GM21447 (cell line): Measurements from ENCODE around the gene SETX.

Experiments used
- ATAC-seq: cut with Tn5 transposase; IDR thresholded peaks from one replicate; pipeline ENCODE4 v1.9.1; 2021; ENCODE audit not compliant: unreplicated experiment

The SETX gene

GRCh38 chr9:132364068-132364467, 9.3 kb upstream of the SETX start:
- no peak for ATAC-seq

DNA sequence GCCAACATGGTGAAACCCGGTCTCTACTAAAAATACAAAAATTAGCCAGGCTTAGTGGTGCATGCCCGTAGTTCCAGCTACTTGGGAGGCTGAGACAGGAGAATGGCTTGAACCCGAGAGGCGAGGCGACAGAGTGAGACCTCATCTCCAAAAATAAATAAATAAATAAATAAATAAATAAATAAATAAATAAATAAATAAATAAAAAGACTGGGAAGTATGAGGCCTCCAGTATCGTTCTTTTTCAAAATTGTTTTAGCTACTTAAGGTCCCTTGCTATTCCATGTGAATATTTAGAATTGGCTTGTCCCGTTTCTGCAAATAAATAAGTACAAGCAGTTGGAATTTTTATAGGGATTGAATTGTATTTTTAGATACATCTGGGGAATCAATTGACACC, 3.0 kb upstream of the SETX start:
- ATAC-seq: no peak

- ATAC-seq: no peak
These were observed 1.6 kb upstream of the SETX start for GRCh38 chr9:132356324-132356924.

DNA sequence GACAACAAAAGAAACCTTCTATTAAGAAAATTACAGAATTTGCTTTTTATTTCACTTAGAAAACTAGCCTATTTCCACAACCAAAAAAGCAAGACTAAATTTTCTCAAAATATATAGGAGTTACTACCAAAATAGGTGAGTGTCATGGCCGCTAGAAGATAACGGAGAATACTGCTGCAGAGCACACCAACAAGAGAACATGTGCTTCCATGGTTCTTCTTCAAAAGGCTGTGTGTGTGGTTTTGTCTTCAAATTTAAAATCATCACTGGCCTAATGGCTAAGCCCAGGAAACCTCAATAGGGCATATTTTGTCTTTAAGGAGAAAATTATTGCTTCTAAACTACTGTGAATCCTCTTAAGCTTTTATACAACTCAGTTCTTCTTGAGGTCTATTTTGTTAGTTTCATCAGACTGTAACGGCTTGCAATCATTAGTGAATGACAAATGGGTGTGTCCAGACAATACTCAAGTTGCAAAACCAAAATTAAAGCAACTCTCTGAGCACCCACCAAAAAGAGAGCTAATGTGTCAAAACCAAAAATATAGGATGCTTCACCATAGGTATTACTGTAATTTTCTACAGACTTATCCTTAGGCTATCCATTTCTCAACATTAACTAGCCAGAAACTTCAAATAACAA, 3.3 kb downstream of the SETX start:
- ATAC-seq: no peak

GRCh38 chr9:132350861-132351315, 3.9 kb downstream of the SETX start:
- no peak for ATAC-seq

- ATAC-seq: no peak
These were observed 6.1 kb downstream of the SETX start for GRCh38 chr9:132348676-132349075.

DNA sequence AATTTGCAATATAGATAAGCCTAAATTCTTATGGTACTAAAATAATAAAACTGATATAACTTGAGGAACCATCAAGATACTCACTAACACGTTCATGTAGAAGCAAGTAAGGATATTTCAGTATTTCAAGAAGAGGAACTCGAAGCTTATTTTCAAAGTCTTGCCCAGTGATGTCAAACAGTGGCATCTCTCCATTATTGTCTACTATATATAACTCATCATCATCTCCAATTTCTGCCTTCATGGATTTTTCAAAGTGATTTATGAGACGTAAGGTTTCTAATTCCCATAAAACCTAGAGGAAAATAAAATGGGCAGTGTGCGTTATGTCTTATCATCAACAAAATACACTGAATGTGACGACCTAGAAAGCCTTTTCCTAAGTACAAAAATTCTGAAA, 8.6 kb downstream of the SETX start:
- no peak for ATAC-seq

DNA sequence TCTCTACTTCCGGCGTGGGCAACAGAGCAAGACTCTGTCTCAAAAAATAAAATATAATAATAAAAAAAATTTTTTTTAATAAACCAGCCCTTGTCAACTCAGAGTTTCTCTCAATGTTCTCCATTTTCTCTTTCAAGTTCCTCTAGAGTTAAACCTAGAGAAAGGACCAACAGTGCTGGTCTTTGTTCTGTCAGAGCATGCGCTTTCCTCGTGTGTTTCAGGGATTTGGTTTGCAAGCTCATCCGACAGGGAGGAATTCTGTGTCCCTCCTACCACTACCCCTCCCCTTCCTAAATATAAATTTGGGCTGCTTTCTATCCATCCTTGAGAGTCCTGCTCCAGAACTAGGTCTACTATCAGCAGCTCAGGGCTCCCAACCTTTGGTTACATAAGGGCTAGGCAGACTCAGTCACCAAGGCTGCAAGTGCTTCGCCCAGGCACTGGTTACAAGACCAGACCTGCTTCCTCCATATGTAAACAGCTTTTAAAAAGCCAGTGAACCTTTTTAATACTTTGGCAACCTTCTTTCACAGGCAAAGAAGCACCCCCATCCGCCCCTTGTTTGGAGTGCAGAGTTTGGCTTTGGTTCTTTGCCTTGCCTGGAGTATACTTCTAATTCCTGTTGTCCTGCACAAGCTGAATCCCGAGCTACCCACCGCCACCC, 13.5 kb downstream of the SETX start:
- no peak for ATAC-seq

- no peak for ATAC-seq
These were observed 20.4 kb downstream of the SETX start for GRCh38 chr9:132334364-132334763.

GRCh38 chr9:132333556-132333955, 21.2 kb downstream of the SETX start:
- no peak for ATAC-seq

- no peak for ATAC-seq
These were observed 26.2 kb downstream of the SETX start for GRCh38 chr9:132328580-132328979.

DNA sequence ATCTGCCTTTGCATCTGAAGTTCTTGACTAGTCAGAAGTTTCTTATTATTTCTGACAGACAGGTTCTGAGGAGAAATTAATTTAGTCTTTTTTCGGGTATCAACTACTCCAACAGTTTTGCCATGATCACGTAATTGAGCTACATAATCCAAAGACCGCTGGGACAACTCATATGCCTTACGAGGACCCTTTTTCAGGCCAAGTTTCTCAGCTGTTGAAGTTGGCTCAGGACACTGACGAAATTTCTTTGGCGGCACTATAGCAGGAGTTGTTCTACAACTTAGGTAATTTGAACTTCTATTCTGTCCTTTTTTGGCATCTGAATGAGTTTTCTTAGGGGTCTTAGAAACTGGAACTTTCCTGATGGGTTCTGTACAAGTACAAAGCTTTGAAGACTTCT, 27.2 kb downstream of the SETX start:
- no peak for ATAC-seq

GRCh38 chr9:132324425-132324824, 30.4 kb downstream of the SETX start:
- ATAC-seq: no peak

DNA sequence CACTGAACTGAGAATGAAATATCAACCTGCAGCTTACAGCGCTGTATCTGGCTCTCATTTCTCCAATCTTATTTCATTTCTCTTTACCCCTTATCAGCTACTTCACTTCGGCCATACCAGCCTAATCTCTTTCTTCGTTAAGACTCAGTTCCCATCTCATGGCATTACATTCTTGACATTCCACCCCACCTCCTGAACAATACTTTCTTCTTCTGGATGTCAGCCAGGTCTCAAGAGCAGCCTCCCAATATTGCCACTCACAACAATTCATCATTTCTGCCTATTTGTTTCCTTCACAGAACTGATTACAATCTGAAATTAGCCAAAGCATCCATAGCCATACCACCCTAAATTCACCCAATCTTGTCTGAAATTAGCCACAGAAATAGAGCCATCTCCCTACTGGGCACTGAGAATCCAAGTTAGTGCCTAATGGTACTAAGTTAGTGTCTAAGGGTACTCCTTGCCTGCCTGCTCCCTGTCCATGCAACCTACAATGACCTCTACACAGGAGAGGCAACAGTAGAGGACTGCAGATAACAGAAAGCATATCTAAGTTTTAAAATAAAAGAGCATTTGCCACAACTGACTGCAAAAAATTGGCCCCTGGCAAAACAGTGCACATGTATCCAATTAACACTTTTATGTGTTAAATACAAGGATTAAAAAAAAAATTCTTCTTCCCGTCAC, 35.2 kb downstream of the SETX start:
- ATAC-seq: no peak

GRCh38 chr9:132312873-132313272, 41.9 kb downstream of the SETX start:
- no peak for ATAC-seq

DNA sequence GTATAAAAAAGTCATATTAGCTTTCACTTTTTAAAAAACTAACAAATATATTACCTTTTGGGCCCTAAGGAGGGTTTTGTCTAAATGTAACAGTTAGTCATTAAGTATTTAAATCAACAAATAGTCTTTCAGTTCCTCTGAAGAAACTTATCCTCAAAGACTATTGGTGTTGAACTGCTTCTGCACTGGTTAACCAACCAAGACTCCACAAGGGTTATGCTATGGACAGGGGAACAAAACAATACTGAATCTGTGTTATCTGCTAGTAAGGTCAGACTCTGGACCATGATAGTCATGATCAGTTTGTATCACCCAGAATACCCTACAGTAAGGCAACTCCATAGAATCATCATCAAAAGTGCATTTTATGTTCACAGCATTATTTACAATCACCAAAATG, 42.4 kb downstream of the SETX start:
- no peak for ATAC-seq

- no peak for ATAC-seq
These were observed 42.8 kb downstream of the SETX start for GRCh38 chr9:132311978-132312377.

- no peak for ATAC-seq
These were observed 45.7 kb downstream of the SETX start for GRCh38 chr9:132309056-132309455.

DNA sequence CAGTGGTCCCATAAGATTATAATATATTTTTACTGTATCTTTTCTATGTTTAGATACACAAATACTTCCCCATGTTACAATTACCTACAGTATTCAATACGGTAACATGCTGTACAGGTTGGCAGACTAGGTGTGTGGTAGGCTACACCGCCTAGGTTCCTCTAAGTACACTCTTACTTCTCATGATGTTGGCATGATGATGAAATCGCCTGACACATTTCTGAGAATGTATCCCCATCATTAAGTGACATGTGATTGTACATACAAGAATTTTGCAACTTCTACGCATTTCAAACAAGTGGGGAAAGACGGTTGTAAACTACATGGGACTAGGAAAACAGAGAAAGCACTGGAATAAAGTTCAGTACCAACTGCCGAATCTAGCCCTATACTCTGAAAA, 53.3 kb downstream of the SETX start:
- no peak for ATAC-seq

DNA sequence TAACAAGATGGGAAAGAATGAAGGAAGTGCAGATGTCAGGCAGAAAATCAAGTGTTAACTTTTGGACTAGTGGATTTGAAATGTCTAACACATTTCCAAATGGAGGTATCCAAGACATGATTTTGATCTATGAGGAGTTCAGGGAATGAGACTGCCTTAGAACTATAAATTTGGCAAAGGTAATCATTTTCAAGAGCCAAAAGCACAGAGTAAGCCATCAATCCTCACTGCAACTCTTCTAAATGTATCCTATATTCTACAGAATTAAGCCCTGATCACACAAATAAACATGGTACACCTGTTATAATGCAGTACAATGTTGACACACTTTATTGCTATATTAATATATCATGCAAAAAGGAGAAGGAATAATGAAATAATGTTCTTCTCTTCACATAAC, 55.6 kb downstream of the SETX start:
- ATAC-seq: no peak

GRCh38 chr9:132295181-132295580, 59.6 kb downstream of the SETX start:
- no peak for ATAC-seq

- no peak for ATAC-seq
These were observed 61.6 kb downstream of the SETX start for GRCh38 chr9:132293145-132293721.
